HFF-Myc (cell line): ENCODE measurements around the gene ALKBH5.

Source experiments
- DNase-seq: peaks from one replicate; pipeline ENCODE4 v3.0.0-alpha.2; 2011; ENCODE audit warnings: low read depth; ENCODE audit errors: extremely low read depth
- H3K4me3 ChIP-seq: replicated peaks from 2 replicates; pipeline ENCODE4 v1.5.1; 2011; ENCODE audit warnings: low read depth, mild to moderate bottlenecking, control low read depth, low read length
- CTCF ChIP-seq: IDR thresholded peaks from 2 replicates; pipeline ENCODE4 v1.5.1; 2012; ENCODE audit warnings: mild to moderate bottlenecking, low read depth, low read length, control low read depth; ENCODE audit errors: missing control alignments

The ALKBH5 gene

GRCh38 chr17:18187821-18188761 is 4.5 kb downstream of the ALKBH5 start:
- no peak for DNase-seq
- no peak for TF ChIP-seq CTCF
- H3K4me3 ChIP-seq, result peak overlapping the region; percentile 94

GRCh38 chr17:18190628-18191235 is 7.1 kb downstream of the ALKBH5 start:
- H3K4me3 ChIP-seq, result no peak overlapping the region
- no peak for DNase-seq
- TF ChIP-seq CTCF, result no peak

- no peak for TF ChIP-seq CTCF
- H3K4me3 ChIP-seq, result no peak overlapping the region
- DNase-seq, result no peak
These were observed 7.6 kb downstream of the ALKBH5 start for GRCh38 chr17:18191236-18191667.

GRCh38 chr17:18191967-18192366 is 8.3 kb downstream of the ALKBH5 start:
- H3K4me3 ChIP-seq, result no peak overlapping the region
- peak; percentile 42 for TF ChIP-seq CTCF
- DNase-seq, result no peak

GRCh38 chr17:18194394-18194793 is 10.8 kb downstream of the ALKBH5 start:
- no peak for TF ChIP-seq CTCF
- DNase-seq, result no peak
- no peak overlapping the region for H3K4me3 ChIP-seq

GRCh38 chr17:18194804-18195203 is 11.2 kb downstream of the ALKBH5 start:
- no peak overlapping the region for H3K4me3 ChIP-seq
- TF ChIP-seq CTCF, result no peak
- DNase-seq, result no peak
